H1 (cell line): ENCODE measurements around the gene HMOX2. TPM values are rescaled to one million over a fixed set of nuclear protein-coding genes. Genes with fewer than 3 reads are reported as not detected.
A peak's percentile ranks its signal among the peaks of the same experiment; 100 is the strongest.

Experiments
- CTCF ChIA-PET: fragments of 300-600 bp; sonication (Branson Sonifier 250); formaldehyde crosslinking; loops from one replicate; lab custom pipeline; 2021; ENCODE audit not compliant: partially characterized antibody; lab: Charles Lee
- POLR2A ChIA-PET: fragments of 300-600 bp; sonication (Branson Sonifier 250); formaldehyde crosslinking; loops from one replicate; lab custom pipeline; 2021; ENCODE audit warnings: inconsistent platforms; ENCODE audit not compliant: partially characterized antibody; lab: Charles Lee
- DNase-seq, 2 experiments: peaks; one replicate each; pipeline versions ENCODE4 v3.0.0 to v3.0.0-alpha.2; 2010 to 2022; ENCODE audit warnings: low spot score in 2 of 2, low read depth in 1 of 2, mixed read lengths in 1 of 2
- FAIRE-seq: peaks from 2 replicates; lab custom pipeline; 2011; peaks lifted over from hg19 to GRCh38; lab: Jason Lieb, UNC
- H2AFZ ChIP-seq: 2 replicates; pipeline ENCODE4 v1.8.1; 2012; ENCODE audit warnings: low read length, inconsistent platforms
- H2AK5ac ChIP-seq: 2 replicates; pipeline ENCODE4 v1.6.1; 2013; ENCODE audit warnings: low read depth, low read length
- H2BK120ac ChIP-seq: replicated peaks from 2 replicates; pipeline ENCODE3; 2013; ENCODE audit warnings: low read depth, low read length, inconsistent platforms
- H2BK12ac ChIP-seq: 2 replicates; pipeline ENCODE4 v1.6.1; 2013; ENCODE audit warnings: low read depth, low read length
- H2BK15ac ChIP-seq: 2 replicates; pipeline ENCODE4 v1.6.1; 2013; ENCODE audit warnings: low read length
- H2BK20ac ChIP-seq: 2 replicates; pipeline ENCODE4 v1.6.1; 2013; ENCODE audit warnings: low read length
- H2BK5ac ChIP-seq: 2 replicates; pipeline ENCODE4 v1.6.1; 2013; ENCODE audit warnings: low read depth, low read length
- H3K14ac ChIP-seq: 2 replicates; pipeline ENCODE4 v1.6.1; 2013; ENCODE audit warnings: inconsistent platforms; ENCODE audit not compliant: insufficient read length
- H3K18ac ChIP-seq: 2 replicates; pipeline ENCODE4 v1.6.1; 2013; ENCODE audit warnings: low read length; ENCODE audit errors: extremely low read depth
- H3K23ac ChIP-seq: 2 replicates; pipeline ENCODE4 v1.6.1; 2013; ENCODE audit warnings: inconsistent platforms; ENCODE audit not compliant: insufficient read length
- H3K23me2 ChIP-seq: 2 replicates; pipeline ENCODE4 v1.6.1; 2013; ENCODE audit warnings: low read depth, low read length
- H3K27ac ChIP-seq: 2 replicates; pipeline ENCODE4 v1.6.1; 2011; ENCODE audit warnings: low read depth, low read length, inconsistent platforms
- H3K27me3 ChIP-seq, 4 experiments: replicated peaks in 1 of 4; 1 replicate in 1 of 4; 2 replicates in 3 of 4; pipeline versions ENCODE4 v1.6.1 to v1.8.1; 2011 to 2013; ENCODE audit warnings: low read length in 3 of 4, mild to moderate bottlenecking in 3 of 4, inconsistent platforms in 2 of 4, mixed read lengths in 2 of 4, moderate library complexity in 1 of 4; ENCODE audit not compliant: control insufficient read depth in 3 of 4, insufficient read depth in 3 of 4; ENCODE audit errors: extremely low read depth in 1 of 4
- H3K36me3 ChIP-seq, 4 experiments: 2 replicates each; pipeline versions ENCODE4 v1.6.1 to v1.8.1; 2011 to 2013; ENCODE audit warnings: mild to moderate bottlenecking in 4 of 4, low read length in 3 of 4, moderate library complexity in 2 of 4, control low read depth in 1 of 4, inconsistent platforms in 1 of 4; ENCODE audit not compliant: insufficient read depth in 4 of 4, control insufficient read depth in 2 of 4
- H3K4ac ChIP-seq: replicated peaks from 2 replicates; pipeline ENCODE3; 2013; ENCODE audit warnings: low read length, low read depth, mixed read lengths, inconsistent platforms; ENCODE audit not compliant: insufficient read length
- H3K4me1 ChIP-seq, 4 experiments: replicated peaks in 1 of 4; 1 replicate in 1 of 4; 2 replicates in 3 of 4; pipeline versions ENCODE4 v1.6.1 to v1.8.1; 2011 to 2013; ENCODE audit warnings: low read length in 3 of 4, inconsistent platforms in 2 of 4, mixed read lengths in 1 of 4; ENCODE audit not compliant: insufficient read depth in 4 of 4, control insufficient read depth in 3 of 4
- H3K4me2 ChIP-seq, 2 experiments: 2 replicates each; pipeline versions ENCODE4 v1.6.1 to v1.8.1; 2011 to 2013; ENCODE audit warnings: low read depth in 2 of 2, low read length in 2 of 2, control low read depth in 1 of 2, inconsistent platforms in 1 of 2, mild to moderate bottlenecking in 1 of 2; ENCODE audit not compliant: insufficient read depth in 1 of 2
- H3K4me3 ChIP-seq, 4 experiments: fragments of 200-600, 300-600 bp in 1 of 4; sonication (generic), shearing (Covaris generic), sonication (Bioruptor Twin) in 1 of 4; 2 replicates each; pipeline versions ENCODE4 v1.5.1 to v1.8.1; 2011 to 2016; ENCODE audit warnings: low read length in 4 of 4, low read depth in 3 of 4, control low read depth in 2 of 4, inconsistent platforms in 2 of 4, mild to moderate bottlenecking in 2 of 4, mixed read lengths in 1 of 4, moderate library complexity in 1 of 4; ENCODE audit not compliant: insufficient read depth in 2 of 4; ENCODE audit errors: extremely low read depth in 1 of 4
- H3K56ac ChIP-seq: replicated peaks from 2 replicates; pipeline ENCODE3; 2013; ENCODE audit warnings: low read depth, mild to moderate bottlenecking, mixed read lengths, low read length, inconsistent platforms; ENCODE audit not compliant: insufficient read length
- H3K79me1 ChIP-seq: 2 replicates; pipeline ENCODE4 v1.6.1; 2013; ENCODE audit warnings: low read depth, low read length, control low read depth
- H3K79me2 ChIP-seq, 2 experiments: 2 replicates each; pipeline versions ENCODE4 v1.6.1 to v1.8.1; 2012 to 2013; ENCODE audit warnings: low read length in 2 of 2, mild to moderate bottlenecking in 2 of 2, inconsistent platforms in 1 of 2; ENCODE audit not compliant: insufficient read depth in 2 of 2, control insufficient read depth in 1 of 2
- H3K9ac ChIP-seq, 4 experiments: replicated peaks in 1 of 4; 1 replicate in 1 of 4; 2 replicates in 3 of 4; pipeline versions ENCODE4 v1.6.1 to v1.8.1; 2011 to 2013; ENCODE audit warnings: low read depth in 3 of 4, low read length in 3 of 4, control low read depth in 2 of 4, mild to moderate bottlenecking in 2 of 4, moderate library complexity in 2 of 4, inconsistent platforms in 1 of 4; ENCODE audit errors: extremely low read depth in 1 of 4
- H3K9me3 ChIP-seq, 2 experiments: 2 replicates each; pipeline versions ENCODE4 v1.6.1 to v1.8.1; 2012 to 2013; ENCODE audit warnings: mild to moderate bottlenecking in 2 of 2, moderate library complexity in 2 of 2, control low read depth in 1 of 2, inconsistent platforms in 1 of 2, low read depth in 1 of 2, low read length in 1 of 2, mixed read lengths in 1 of 2; ENCODE audit not compliant: insufficient read depth in 2 of 2
- H4K20me1 ChIP-seq, 2 experiments: replicated peaks in 1 of 2; 2 replicates each; pipeline versions ENCODE3 to v1.8.1; 2011 to 2013; ENCODE audit warnings: inconsistent platforms in 2 of 2, low read length in 2 of 2, mild to moderate bottlenecking in 1 of 2; ENCODE audit not compliant: insufficient read depth in 2 of 2, control insufficient read depth in 1 of 2
- H4K5ac ChIP-seq: 2 replicates; pipeline ENCODE4 v1.6.1; 2013; ENCODE audit warnings: low read length, low read depth, mixed read lengths, inconsistent platforms; ENCODE audit not compliant: insufficient read length
- H4K8ac ChIP-seq: 2 replicates; pipeline ENCODE4 v1.8.0; 2013; ENCODE audit warnings: mild to moderate bottlenecking, moderate library complexity, low read length, inconsistent platforms; ENCODE audit not compliant: insufficient read depth; ENCODE audit errors: extremely low read depth
- H4K91ac ChIP-seq: replicated peaks from 2 replicates; pipeline ENCODE3; 2013; ENCODE audit warnings: low read length, mixed read lengths, inconsistent platforms; ENCODE audit not compliant: insufficient read length
- CEBPB ChIP-seq: IDR thresholded peaks from 2 replicates; pipeline ENCODE4 v1.6.1; 2012; ENCODE audit warnings: low read depth, low read length
- CTBP2 ChIP-seq: IDR thresholded peaks from 2 replicates; pipeline ENCODE4 v1.7.0; 2011; ENCODE audit warnings: borderline replicate concordance, mild to moderate bottlenecking, moderate library complexity, mixed read lengths, low read length; ENCODE audit not compliant: insufficient read depth, insufficient read length
- EGR1 ChIP-seq: IDR thresholded peaks from 2 replicates; pipeline ENCODE4 v1.6.1; 2011; ENCODE audit warnings: low read depth, low read length, borderline replicate concordance
- MAX ChIP-seq: IDR thresholded peaks from 2 replicates; pipeline ENCODE4 v1.6.1; 2012; ENCODE audit warnings: inconsistent platforms
- POU5F1 ChIP-seq: IDR thresholded peaks from 2 replicates; pipeline ENCODE4 v1.6.1; 2011; ENCODE audit warnings: low read depth, mild to moderate bottlenecking, low read length, moderate library complexity
- RFX5 ChIP-seq: IDR thresholded peaks from 2 replicates; pipeline ENCODE4 v1.6.1; 2011; ENCODE audit warnings: low read depth, low read length, improper control_type of control experiment, borderline replicate concordance
- RNF2 ChIP-seq: fragments of 200-900, 300-1000 bp; sonication (generic); IDR thresholded peaks from 2 replicates; pipeline ENCODE4 v1.7.1; 2016; ENCODE audit warnings: borderline replicate concordance, low read depth, mild to moderate bottlenecking, antibody characterized with exemption, low read length; ENCODE audit not compliant: poor library complexity, severe bottlenecking; ENCODE audit errors: missing control alignments
- SAP30 ChIP-seq: fragments of 300-600 bp; sonication (generic); IDR thresholded peaks from 2 replicates; pipeline ENCODE4 v1.7.1; 2012; ENCODE audit warnings: low read length, moderate library complexity, mild to moderate bottlenecking, inconsistent platforms; ENCODE audit not compliant: insufficient read depth, insufficient replicate concordance
- SIRT6 ChIP-seq: IDR thresholded peaks from one replicate; pipeline ENCODE4 v1.7.1; 2012; ENCODE audit warnings: low read length, inconsistent platforms
- SUZ12 ChIP-seq: fragments of 200-600 bp; sonication (generic); IDR thresholded peaks from 2 replicates; pipeline ENCODE4 v1.6.1; 2012; ENCODE audit warnings: mild to moderate bottlenecking, inconsistent platforms, low read length, moderate library complexity, mixed read lengths
- TBP ChIP-seq: IDR thresholded peaks from 2 replicates; pipeline ENCODE4 v1.6.1; 2011; ENCODE audit warnings: low read depth, low read length, improper control_type of control experiment
- TCF12 ChIP-seq: IDR thresholded peaks from 2 replicates; pipeline ENCODE4 v1.6.1; 2011; ENCODE audit warnings: low read depth, mild to moderate bottlenecking, low read length
- WGBS, 2 experiments: shearing (Covaris generic) in 1 of 2; methylation state at CpG; one replicate each; pipeline versions ENCODE4 v1.1.6 to v1.1.7; 2013 to 2015; ENCODE audit warnings: low lambda C conversion rate in 2 of 2, mixed read lengths in 2 of 2, inconsistent platforms in 1 of 2, low coverage in 1 of 2, missing lambda C conversion rate in 1 of 2; ENCODE audit not compliant: insufficient replicate concordance in 2 of 2, insufficient coverage in 1 of 2, insufficient read length in 1 of 2; ENCODE audit errors: extremely low coverage in 1 of 2, missing lambda C conversion rate in 1 of 2; 5-methylcytosine and 5-hydroxymethylcytosine counted together
- polyA plus RNA-seq, 7 experiments: library from polyadenylated mRNA; depleted of rRNA in 3 of 7; stranded (reverse) in 5 of 7; unstranded in 2 of 7; fragments of >200 nt in 5 of 7; fragments of 200-250 nt in 2 of 7; gene quantifications; 1 replicate in 5 of 7; 2 replicates in 1 of 7; 4 replicates in 1 of 7; pipeline versions ENCODE4 v1.2.1 to v1.2.3, GENCODE V29; 2011 to 2013; ENCODE audit warnings: missing spikeins in 2 of 7, mixed read lengths in 2 of 7
- total RNA-seq: library from RNA; stranded (reverse); fragmentation: NEBNext Ultra II Directional; extraction: Animal tissue kit (Norgen Biotek cat#: 25700); gene quantifications from 2 replicates; pipeline ENCODE4 v1.2.1, GENCODE V29; 2021

Gene HMOX2
- total and polyA plus RNA-seq, 2 of the 8 experiments (the other 6 are each of a cell fraction or from before 2014, with no cell fraction given) = 36.5 to 48.4 TPM

DNA sequence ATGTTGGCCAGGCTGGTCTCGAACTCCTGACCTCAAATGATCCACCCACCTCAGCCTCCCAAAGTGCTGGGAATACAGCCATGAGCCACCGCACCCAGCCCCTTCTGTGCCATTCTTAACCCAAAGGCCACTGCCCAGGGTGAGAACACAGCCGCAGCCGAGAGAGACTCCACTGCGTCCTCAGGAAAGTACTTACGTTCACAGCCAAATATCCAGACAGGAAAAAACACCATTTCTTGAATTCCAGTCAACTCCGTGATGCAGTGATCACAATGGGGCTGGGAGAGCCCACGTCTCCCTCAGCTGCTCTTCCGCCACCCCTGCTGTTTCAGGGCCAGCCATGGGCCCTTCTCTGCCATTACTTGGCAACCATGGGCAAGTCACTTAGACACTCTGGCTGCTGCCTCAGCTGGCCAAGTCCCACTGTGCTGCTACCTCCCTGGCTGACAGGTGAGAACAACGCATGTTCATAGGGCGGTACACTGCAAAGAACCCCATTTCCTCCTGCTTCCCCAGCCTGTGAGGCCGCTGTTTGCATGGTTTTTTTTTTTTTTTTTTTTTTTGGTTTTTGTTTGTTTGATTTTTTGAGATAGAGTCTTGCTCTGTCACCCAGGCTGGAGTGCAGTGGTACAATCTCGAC, 58.1 kb downstream of the HMOX2 start:
- FAIRE-seq = no peak

More for the DNA sequence above, 58.1 kb downstream of the HMOX2 start:
- Histone ChIP-seq H3K23me2 (peaks cover 3% of the 10 kb centered on the region), H3K18ac (no peak overlapping the region), H2AK5ac (peak overlapping the region; percentile 75; the same call in 1 of the 2 replicates), H2AFZ (no peak overlapping the region), H2BK120ac (no peak overlapping the region), H2BK20ac (no peak overlapping the region), H3K27me3 (peaks cover 0 to 5% (median 2%) of the 10 kb centered on the region in 4 experiments; a peak in 5 of 7 replicates), H3K79me2 (peaks cover 3 to 58% of the 10 kb centered on the region in 2 experiments; a peak in 2 of 4 replicates), H3K27ac (no peak overlapping the region), H2BK15ac (no peak overlapping the region), H3K4me2 (no peak overlapping the region), H2BK12ac (no peak overlapping the region), H3K4ac (no peak overlapping the region), H3K4me3 (no peak overlapping the region), H3K56ac (no peak overlapping the region), H3K4me1 (peaks cover 0 to 17% (median 11%) of the 10 kb centered on the region in 4 experiments; a peak in 6 of 7 replicates), H3K79me1 (peaks cover 28% of the 10 kb centered on the region), H3K14ac (no peak overlapping the region), H3K23ac (no peak overlapping the region), H3K9me3 (peaks cover 1 to 3% of the 10 kb centered on the region in 2 experiments; a peak in 3 of 4 replicates), H4K8ac (no peak overlapping the region), H2BK5ac (0 out of 2 replicates have a peak overlapping the region, but pooled peaks have one; percentile 35), H4K20me1 (peaks cover 3 to 13% of the 10 kb centered on the region in 2 experiments), H4K5ac (no peak overlapping the region), H4K91ac (no peak overlapping the region), H3K36me3 (peaks cover 2 to 11% (median 6%) of the 10 kb centered on the region in 4 experiments; a peak in 6 of 8 replicates), H3K9ac (no peak overlapping the region; a peak in 1 of 7 replicates)
- no peak for TF ChIP-seq SAP30
- no peak for TF ChIP-seq EGR1
- TF ChIP-seq MAX = no peak
- TF ChIP-seq RFX5 = no peak
- no peak for TF ChIP-seq POU5F1
- TF ChIP-seq TBP = no peak
- no peak for TF ChIP-seq RNF2
- no peak for TF ChIP-seq SUZ12
- no peak for TF ChIP-seq TCF12
- no peak for TF ChIP-seq CEBPB
- no peak for TF ChIP-seq CTBP2
- TF ChIP-seq SIRT6 = no peak
- DNase-seq = no peak
- WGBS, 2 experiments = 87% methylated on average over 13 of the region's 13 CpGs; no CpG with 5 or more reads in 1 of the 2 experiments
- ChIA-PET CTCF (interaction anchor here (0.8 to 40.7 kb wide), 5 partner anchors 12 to 82 kb away, joined by 3 to 968 read pairs (median 6); no protein-coding TSS in a partner anchor), POLR2A (interaction anchor here (0.7 to 3.2 kb wide), 4 partner anchors 11 to 38 kb away, joined by 3 to 11 read pairs (median 4); no protein-coding TSS in a partner anchor)
